HepG2 (cell line): ENCODE results near the gene TRIM44. TPM values are rescaled to one million over a fixed set of nuclear protein-coding genes. Genes with fewer than 3 reads are reported as not detected.

ENCODE experiments used
- ATAC-seq: fragments of 200-7000 bp; cut with Tn5 transposase; 3 replicates; pipeline ENCODE4 v1.9.1; 2020; ENCODE audit warnings: mild to moderate bottlenecking, moderate library complexity
- BruUV-seq: library from RNA; stranded (reverse); fragments of 400-500 nt; replicated peaks from 2 replicates; lab custom pipeline; 2021; lab: Mats Ljungman, UMichigan
- CTCF ChIA-PET: fragments of 300-600 bp; formaldehyde crosslinking; extraction: SDS; loops from one replicate; lab custom pipeline; 2021; ENCODE audit warnings: low total read pairs, inconsistent platforms, low intra/inter-chr PET ratio; lab: Yijun Ruan, JAX
- POLR2A ChIA-PET: fragments of 350-600 bp; sonication (Branson Sonifier 250); formaldehyde crosslinking; loops from one replicate; lab custom pipeline; 2020; ENCODE audit warnings: antibody characterized with exemption, inconsistent platforms; lab: Yijun Ruan, JAX
- DNase-seq: peaks from one replicate; pipeline ENCODE4 v3.0.0-alpha.2; 2015; ENCODE audit warnings: low spot score
- FAIRE-seq: peaks from 3 replicates; lab custom pipeline; 2011; peaks lifted over from hg19 to GRCh38; lab: Jason Lieb, UNC
- H2AFZ ChIP-seq: one replicate; pipeline ENCODE4 v1.6.1; 2011; ENCODE audit warnings: low read length, inconsistent platforms
- H3K27ac ChIP-seq: fragments of 300-600 bp; 3 replicates; pipeline ENCODE4 v1.8.0; 2011; ENCODE audit warnings: mixed run types, mild to moderate bottlenecking, mixed read lengths, low read length, inconsistent platforms; ENCODE audit not compliant: insufficient read depth; ENCODE audit errors: extremely low read length
- H3K27me3 ChIP-seq, 2 experiments: fragments of 200-600 bp in 1 of 2; 2 replicates in 1 of 2; 3 replicates in 1 of 2; pipeline versions ENCODE4 v1.6.0 to v1.8.0; 2011; ENCODE audit warnings: low read length in 2 of 2, mild to moderate bottlenecking in 2 of 2, moderate library complexity in 2 of 2, inconsistent platforms in 1 of 2; ENCODE audit not compliant: insufficient read depth in 2 of 2, control insufficient read depth in 1 of 2
- H3K36me3 ChIP-seq, 2 experiments: fragments of 200-600 bp in 1 of 2; replicated peaks in 1 of 2; 2 replicates in 1 of 2; 3 replicates in 1 of 2; pipeline versions ENCODE4 v1.5.1 to v1.8.0; 2011; ENCODE audit warnings: low read length in 2 of 2, inconsistent platforms in 1 of 2; ENCODE audit not compliant: insufficient read depth in 2 of 2, control insufficient read depth in 1 of 2
- H3K4me1 ChIP-seq: 2 replicates; pipeline ENCODE4 v1.5.1; 2012; ENCODE audit warnings: low read length, inconsistent platforms; ENCODE audit not compliant: insufficient read depth
- H3K4me2 ChIP-seq: 2 replicates; pipeline ENCODE4 v1.6.0; 2011; ENCODE audit warnings: low read depth, low read length, inconsistent platforms
- H3K4me3 ChIP-seq, 3 experiments: fragments of 200-600 bp in 1 of 3; sonication (generic), shearing (Covaris generic) in 1 of 3; replicated peaks in 1 of 3; 2 replicates each; pipeline ENCODE4 v1.5.1; 2011 to 2016; ENCODE audit warnings: low read length in 3 of 3, inconsistent platforms in 2 of 3, low read depth in 2 of 3, mild to moderate bottlenecking in 2 of 3, control low read depth in 1 of 3, mixed read lengths in 1 of 3; ENCODE audit not compliant: insufficient read depth in 1 of 3
- H3K79me2 ChIP-seq: one replicate; pipeline ENCODE4 v1.6.1; 2011; ENCODE audit warnings: low read length, inconsistent platforms; ENCODE audit not compliant: insufficient read depth
- H3K9ac ChIP-seq: 2 replicates; pipeline ENCODE4 v1.6.0; 2011; ENCODE audit warnings: mild to moderate bottlenecking, low read depth, low read length, inconsistent platforms; ENCODE audit not compliant: insufficient read depth
- H3K9me3 ChIP-seq: 2 replicates; pipeline ENCODE4 v1.5.1; 2012; ENCODE audit warnings: mild to moderate bottlenecking, low read length
- H4K20me1 ChIP-seq: 2 replicates; pipeline ENCODE4 v1.6.0; 2011; ENCODE audit warnings: inconsistent platforms, mild to moderate bottlenecking, low read length, moderate library complexity; ENCODE audit not compliant: insufficient read depth
- ARNT ChIP-seq: fragments of 450-650 bp; IDR thresholded peaks from 2 replicates; pipeline ENCODE4 v1.6.1; 2017
- CHD2 ChIP-seq: IDR thresholded peaks from 2 replicates; pipeline ENCODE4 v1.6.1; 2011; ENCODE audit warnings: low read depth, low read length, improper control_type of control experiment
- ERF ChIP-seq: IDR thresholded peaks from 2 replicates; pipeline ENCODE4 v1.6.1; 2018; ENCODE audit warnings: missing biosample characterization, missing genetic modification reagents
- FLYWCH1 ChIP-seq: sonication (generic); formaldehyde crosslinking; IDR thresholded peaks from 2 replicates; pipeline ENCODE4 v1.8.1; 2023; ENCODE audit warnings: mild to moderate bottlenecking, missing genetic modification reagents
- GATAD1 ChIP-seq: IDR thresholded peaks from 2 replicates; pipeline ENCODE4 v1.6.1; 2016; ENCODE audit warnings: missing genetic modification reagents, missing compliant biosample characterization
- KAT2B ChIP-seq: fragments of 150-350 bp; IDR thresholded peaks from 2 replicates; pipeline ENCODE4 v1.6.1; 2014; ENCODE audit warnings: low read depth, low read length, borderline replicate concordance
- KDM4B ChIP-seq: sonication (generic); formaldehyde crosslinking; IDR thresholded peaks from 2 replicates; pipeline ENCODE4 v1.4.0; 2020; ENCODE audit warnings: missing genetic modification reagents
- KMT2B ChIP-seq: IDR thresholded peaks from 2 replicates; pipeline ENCODE4 v1.6.1; 2016; ENCODE audit warnings: missing genetic modification reagents, missing compliant biosample characterization
- MIER3 ChIP-seq: IDR thresholded peaks from 2 replicates; pipeline ENCODE4 v1.6.1; 2016; ENCODE audit warnings: missing compliant biosample characterization, borderline replicate concordance
- RELA ChIP-seq: sonication (generic); formaldehyde crosslinking; IDR thresholded peaks from 2 replicates; pipeline ENCODE4 v1.4.0; 2020; ENCODE audit warnings: missing genetic modification reagents
- SKIL ChIP-seq: sonication (generic); formaldehyde crosslinking; IDR thresholded peaks from 2 replicates; pipeline ENCODE4 v1.8.0; 2022; ENCODE audit warnings: missing genetic modification reagents, mild to moderate bottlenecking, moderate library complexity, borderline replicate concordance
- TARDBP ChIP-seq: sonication (generic); formaldehyde crosslinking; IDR thresholded peaks from 2 replicates; pipeline ENCODE4 v1.8.0; 2022; ENCODE audit warnings: mild to moderate bottlenecking, missing genetic modification reagents
- TFDP1 ChIP-seq: IDR thresholded peaks from 2 replicates; pipeline ENCODE4 v1.6.1; 2016; ENCODE audit warnings: missing compliant biosample characterization, missing genetic modification reagents, borderline replicate concordance
- ZNF18 ChIP-seq: sonication (generic); formaldehyde crosslinking; IDR thresholded peaks from 2 replicates; pipeline ENCODE4 v1.8.0; 2022; ENCODE audit warnings: mild to moderate bottlenecking, missing genetic modification reagents; ENCODE audit not compliant: insufficient replicate concordance
- ZNF260 ChIP-seq: sonication (generic); formaldehyde crosslinking; IDR thresholded peaks from 2 replicates; pipeline ENCODE4 v1.4.0; 2020; ENCODE audit warnings: missing genetic modification reagents, low read depth, mild to moderate bottlenecking, borderline replicate concordance
- ZNF292 ChIP-seq: sonication (generic); formaldehyde crosslinking; IDR thresholded peaks from 2 replicates; pipeline ENCODE4 v1.8.1; 2022; ENCODE audit warnings: mild to moderate bottlenecking, low read depth, missing genetic modification reagents, borderline replicate concordance
- ZNF367 ChIP-seq: sonication (generic); formaldehyde crosslinking; IDR thresholded peaks from 2 replicates; pipeline ENCODE4 v1.4.0; 2020; ENCODE audit warnings: missing genetic modification reagents, borderline replicate concordance
- WGBS: methylation state at CpG from one replicate; pipeline ENCODE4 v1.1.6; 2017; ENCODE audit warnings: low lambda C conversion rate; 5-methylcytosine and 5-hydroxymethylcytosine counted together
- in situ Hi-C: cut with HindIII; loops from 2 replicates; pipeline ENCODE4 v1.10.0; 2017; ENCODE audit warnings: low pct_unique_long_range_greater_than_20kb; ENCODE audit not compliant: extremely low pct_ligation_motif_present
- intact Hi-C: fragments of 100-400 bp; cut with micrococcal nuclease; formaldehyde crosslinking; loops from one replicate; pipeline ENCODE4 v1.10.0; 2022; ENCODE audit not compliant: unreplicated experiment
- polyA plus RNA-seq, 8 experiments: library from polyadenylated mRNA; depleted of rRNA in 3 of 8; stranded (reverse) in 7 of 8; unstranded in 1 of 8; fragments of >200 nt; fragmentation: Illumina TruSeq in 4 of 8; extraction: Trizol in 4 of 8; gene quantifications; 2 replicates each; pipeline versions ENCODE4 v1.2.1 to v1.2.3, GENCODE V29; 2011 to 2016; ENCODE audit warnings: low read depth in 4 of 8, missing spikeins in 1 of 8, mixed read lengths in 1 of 8; ENCODE audit not compliant: insufficient read depth in 1 of 8
- total RNA-seq, 5 experiments: library from RNA; depleted of rRNA; stranded (reverse); fragments of >200 nt; fragmentation: Illumina TruSeq; extraction: Trizol; gene quantifications; 2 replicates each; pipeline ENCODE4 v1.2.3, GENCODE V29; 2016; ENCODE audit warnings: low read depth in 1 of 5

Gene TRIM44
- total and polyA plus RNA-seq, 2 of the 13 experiments (the other 11 are each of a cell fraction or from before 2014, with no cell fraction given) = 22.7 to 50.3 TPM

GRCh38 chr11:35802221-35802620 lies 139.6 kb downstream of the TRIM44 start:
- H3K4me2 ChIP-seq = no peak overlapping the region
- FAIRE-seq = no peak
- ATAC-seq = no peak
- TF ChIP-seq ZNF367 (CRISPR knock-in tag) = no peak
- TF ChIP-seq ARNT = no peak
- TF ChIP-seq KMT2B (CRISPR knock-in tag) = no peak
- TF ChIP-seq FLYWCH1 (CRISPR knock-in tag) = no peak
- no peak for TF ChIP-seq SKIL (CRISPR knock-in tag)
- TF ChIP-seq GATAD1 (CRISPR knock-in tag) = no peak
- TF ChIP-seq ERF (CRISPR knock-in tag) = no peak
- TF ChIP-seq KAT2B = no peak
- no peak for TF ChIP-seq ZNF260 (CRISPR knock-in tag)
- TF ChIP-seq MIER3 (CRISPR knock-in tag) = no peak
- no peak for TF ChIP-seq TFDP1
- no peak for TF ChIP-seq RELA (CRISPR knock-in tag)
- no peak for TF ChIP-seq ZNF18 (CRISPR knock-in tag)
- TF ChIP-seq CHD2 = no peak
- no peak for TF ChIP-seq ZNF292 (CRISPR knock-in tag)
- no peak for TF ChIP-seq KDM4B
- no peak for TF ChIP-seq TARDBP (CRISPR knock-in tag)
- H3K4me1 ChIP-seq = no peaks in the 10 kb centered on the region
- H3K9me3 ChIP-seq = no peaks in the 10 kb centered on the region
- 0 out of 2 replicates have a peak, but pooled peaks cover 2% of the 10 kb centered on the region for H4K20me1 ChIP-seq
- ChIA-PET CTCF (no interaction called here), POLR2A (no interaction called here)
- H3K36me3 ChIP-seq = peaks cover 5% of the 10 kb centered on the region in 2 experiments; a peak in 3 of 5 replicates
- H3K4me3 ChIP-seq = no peak overlapping the region
- intact Hi-C loops (no loop called here), in situ Hi-C loops (no loop called here)
- no peak overlapping the region for H2AFZ ChIP-seq
- no TSS peak for BruUV-seq
- no peak overlapping the region for H3K9ac ChIP-seq
- no peaks in the 10 kb centered on the region for H3K79me2 ChIP-seq
- no peak for DNase-seq
- 99% methylated on average over 3 of the region's 3 CpGs for WGBS
- no peaks in the 10 kb centered on the region for H3K27me3 ChIP-seq
- no peak overlapping the region for H3K27ac ChIP-seq
